HG02678 (cell line): Measurements from ENCODE around the gene TIMM22.
"Not testable (repeated sequence)": the region's sequence is repeated elsewhere in the genome, so short reads cannot be mapped to it uniquely, and the experiment has no call there.

Source experiments
- ATAC-seq: cut with Tn5 transposase; IDR thresholded peaks from one replicate; pipeline ENCODE4 v1.9.1; 2021; ENCODE audit warnings: mild to moderate bottlenecking, moderate library complexity; ENCODE audit not compliant: unreplicated experiment

Gene TIMM22

GRCh38 chr17:1037238-1037879 lies 40.4 kb downstream of the TIMM22 start:
- ATAC-seq: no peak

- ATAC-seq: no peak
These were observed 41.7 kb downstream of the TIMM22 start for GRCh38 chr17:1038459-1039122.

GRCh38 chr17:1039123-1039507 lies 42.2 kb downstream of the TIMM22 start:
- no peak for ATAC-seq

GRCh38 chr17:1039511-1040215 lies 42.7 kb downstream of the TIMM22 start:
- ATAC-seq: no peak

- no peak for ATAC-seq
These were observed 43.3 kb downstream of the TIMM22 start for GRCh38 chr17:1040216-1040600.

- no peak for ATAC-seq
These were observed 44.8 kb downstream of the TIMM22 start for GRCh38 chr17:1041746-1042145.

- no peak for ATAC-seq
These were observed 45.6 kb downstream of the TIMM22 start for GRCh38 chr17:1042486-1042885.

- ATAC-seq: no peak
These were observed 46.8 kb downstream of the TIMM22 start for GRCh38 chr17:1043601-1044251.

GRCh38 chr17:1044387-1045009 lies 47.6 kb downstream of the TIMM22 start:
- ATAC-seq: not testable (repeated sequence)

- no peak for ATAC-seq
These were observed 48.5 kb downstream of the TIMM22 start for GRCh38 chr17:1045456-1045855.

GRCh38 chr17:1047177-1047878 lies 50.4 kb downstream of the TIMM22 start:
- ATAC-seq: no peak

- no peak for ATAC-seq
These were observed 51.0 kb downstream of the TIMM22 start for GRCh38 chr17:1047879-1048470.

- not testable (repeated sequence) for ATAC-seq
These were observed 51.7 kb downstream of the TIMM22 start for GRCh38 chr17:1048516-1049115.

- ATAC-seq: no peak
These were observed 52.7 kb downstream of the TIMM22 start for GRCh38 chr17:1049446-1050225.

GRCh38 chr17:1050246-1050995 lies 53.5 kb downstream of the TIMM22 start:
- no peak for ATAC-seq

- no peak for ATAC-seq
These were observed 54.3 kb downstream of the TIMM22 start for GRCh38 chr17:1050996-1051925.
